GM12873 (cell line): ENCODE data around the gene VAMP4.

Experiments
- TF ChIP-seq, protein P1 (sequence below): IDR thresholded peaks from 2 replicates; pipeline ENCODE4 v1.5.1; 2012; ENCODE audit warnings: low read depth, mild to moderate bottlenecking, moderate library complexity, low read length, control low read depth; ENCODE audit not compliant: insufficient read depth; ENCODE audit errors: missing control alignments

The VAMP4 gene

DNA sequence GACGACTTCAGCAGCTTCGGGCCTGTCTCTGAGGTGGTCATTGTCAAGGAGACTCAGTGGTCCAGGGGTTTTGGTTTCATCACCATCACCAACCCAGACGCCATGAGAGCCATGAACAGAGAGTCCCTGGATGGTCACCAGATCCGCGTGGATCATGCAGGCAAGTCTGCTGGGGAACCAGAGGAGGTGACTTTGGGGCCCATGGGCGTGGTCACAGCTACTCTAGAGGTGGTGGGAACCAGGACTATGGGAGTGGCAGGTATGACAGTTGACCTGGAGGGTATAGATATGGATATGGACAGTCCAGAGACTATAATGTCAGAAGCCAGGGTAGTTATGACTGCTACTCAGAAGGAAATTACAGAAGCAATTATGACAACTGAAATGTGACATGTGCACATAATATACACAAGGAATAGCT lies 20.3 kb upstream of the VAMP4 start:
- TF ChIP-seq, protein P1, sequence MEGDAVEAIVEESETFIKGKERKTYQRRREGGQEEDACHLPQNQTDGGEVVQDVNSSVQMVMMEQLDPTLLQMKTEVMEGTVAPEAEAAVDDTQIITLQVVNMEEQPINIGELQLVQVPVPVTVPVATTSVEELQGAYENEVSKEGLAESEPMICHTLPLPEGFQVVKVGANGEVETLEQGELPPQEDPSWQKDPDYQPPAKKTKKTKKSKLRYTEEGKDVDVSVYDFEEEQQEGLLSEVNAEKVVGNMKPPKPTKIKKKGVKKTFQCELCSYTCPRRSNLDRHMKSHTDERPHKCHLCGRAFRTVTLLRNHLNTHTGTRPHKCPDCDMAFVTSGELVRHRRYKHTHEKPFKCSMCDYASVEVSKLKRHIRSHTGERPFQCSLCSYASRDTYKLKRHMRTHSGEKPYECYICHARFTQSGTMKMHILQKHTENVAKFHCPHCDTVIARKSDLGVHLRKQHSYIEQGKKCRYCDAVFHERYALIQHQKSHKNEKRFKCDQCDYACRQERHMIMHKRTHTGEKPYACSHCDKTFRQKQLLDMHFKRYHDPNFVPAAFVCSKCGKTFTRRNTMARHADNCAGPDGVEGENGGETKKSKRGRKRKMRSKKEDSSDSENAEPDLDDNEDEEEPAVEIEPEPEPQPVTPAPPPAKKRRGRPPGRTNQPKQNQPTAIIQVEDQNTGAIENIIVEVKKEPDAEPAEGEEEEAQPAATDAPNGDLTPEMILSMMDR = no peak

DNA sequence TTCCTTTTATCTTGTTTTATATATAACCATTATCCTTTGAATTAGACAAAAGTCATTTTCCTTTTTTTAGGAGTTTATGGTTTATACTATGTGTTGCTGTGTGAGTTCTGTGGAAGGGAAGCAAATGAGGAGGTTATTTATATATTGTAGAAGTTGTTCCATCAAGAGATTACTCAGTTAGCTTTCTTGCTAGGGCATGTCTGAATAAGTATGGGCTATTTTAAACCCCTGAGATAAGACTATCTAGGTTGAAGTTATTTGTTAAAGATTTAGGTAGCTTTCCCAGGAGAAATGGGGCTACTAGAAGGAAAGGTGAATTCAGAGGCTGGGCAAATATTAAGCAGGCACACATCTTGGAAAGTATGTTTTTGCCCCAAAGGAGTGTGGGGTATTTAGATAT lies 16.1 kb upstream of the VAMP4 start:
- TF ChIP-seq, protein P1 = no peak

GRCh38 chr1:171756856-171757255 lies 15.0 kb upstream of the VAMP4 start:
- TF ChIP-seq, protein P1 = no peak

- TF ChIP-seq, protein P1 = no peak
These were observed 13.1 kb upstream of the VAMP4 start for GRCh38 chr1:171754971-171755370.

GRCh38 chr1:171754353-171754705 lies 12.5 kb upstream of the VAMP4 start:
- TF ChIP-seq, protein P1 = no peak

GRCh38 chr1:171753685-171754352 lies 12.0 kb upstream of the VAMP4 start:
- TF ChIP-seq, protein P1 = no peak

- TF ChIP-seq, protein P1 = no peak
These were observed 11.3 kb upstream of the VAMP4 start for GRCh38 chr1:171753182-171753581.
